Right lobe of liver (tissue), 6 donors: ENCODE results near the gene MYZAP. TPM values are rescaled to one million over a fixed set of nuclear protein-coding genes. Genes with fewer than 3 reads are reported as not detected.

Experiments used
- ATAC-seq, 4 donors: fragments of 200-7000 bp; cut with Tn5 transposase; one replicate each; pipeline ENCODE4 v1.9.1; 2020; ENCODE audit warnings: mild to moderate bottlenecking in 4 of 4, moderate library complexity in 4 of 4
- DNase-seq, 3 donors: peaks; one replicate each; pipeline ENCODE4 v3.0.0-alpha.2; 2020
- H3K27ac ChIP-seq, 3 donors: fragments of 200-600 bp; one replicate each; pipeline ENCODE4 v1.8.0; 2022
- H3K27me3 ChIP-seq, 2 donors: fragments of 200-600 bp; one replicate each; pipeline ENCODE4 v1.8.0; 2022
- H3K36me3 ChIP-seq, 4 donors: fragments of 200-600 bp; sonication (generic) in 1 of 4; one replicate each; pipeline versions ENCODE4 v1.5.1 to v1.8.0; 2017 to 2022; ENCODE audit warnings: control low read depth in 1 of 4
- H3K4me1 ChIP-seq, 4 donors: fragments of 200-600 bp; sonication (generic) in 1 of 4; one replicate each; pipeline versions ENCODE4 v1.5.1 to v1.8.0; 2017 to 2022; ENCODE audit warnings: control low read depth in 1 of 4
- H3K4me3 ChIP-seq, 3 donors: fragments of 200-600 bp; one replicate each; pipeline ENCODE4 v1.8.0; 2022
- H3K9me3 ChIP-seq, 4 donors: fragments of 200-600 bp; sonication (generic) in 1 of 4; one replicate each; pipeline versions ENCODE4 v1.5.1 to v1.8.0; 2017 to 2022; ENCODE audit warnings: control low read depth in 1 of 4
- CTCF ChIP-seq, 4 donors: fragments of 200-600 bp in 3 of 4; fragments of 450-650 bp in 1 of 4; IDR thresholded peaks; one replicate each; pipeline versions ENCODE4 v1.5.1 to v1.8.0; 2016 to 2022; ENCODE audit warnings: antibody characterized with exemption in 4 of 4, mild to moderate bottlenecking in 2 of 4
- POLR2A ChIP-seq: fragments of 450-650 bp; IDR thresholded peaks from one replicate; pipeline ENCODE4 v1.6.1; 2017; ENCODE audit warnings: antibody characterized with exemption, mild to moderate bottlenecking
- WGBS: methylation state at CpG from one replicate; pipeline ENCODE4 v1.1.6; 2018; ENCODE audit warnings: low coverage, low lambda C conversion rate; ENCODE audit not compliant: insufficient coverage; ENCODE audit errors: missing lambda C conversion rate; 5-methylcytosine and 5-hydroxymethylcytosine counted together
- intact Hi-C, 2 donors: fragments of 100-400 bp; cut with DNase I; formaldehyde crosslinking; loops; one replicate each; pipeline versions ENCODE4 v1.11.2 to v1.14.1; 2022
- total RNA-seq, 6 experiments: library from RNA; depleted of rRNA in 2 of 6; stranded (reverse); fragments of >200 nt in 2 of 6; fragmentation: NEBNext Ultra II Directional in 3 of 6; extraction: Animal tissue kit (Norgen Biotek cat#: 25700) in 3 of 6; gene quantifications; one replicate each; pipeline versions ENCODE4 v1.1.0 to v1.2.4, GENCODE V29; 2016 to 2023
- donor health status: DM: no; HTN: yes; CAD: no.
- donor health status: DM: no; HTN: no; CAD: no.
- donor health status: DM: no; HTN: no; CAD: no.
- donor health status: DM: no; HTN: yes; CAD: no.
- donor health status: DM: no; HTN: yes; CAD: no.

The MYZAP gene
- total RNA-seq, 6 experiments from 2014 or later, result 0.24 to 0.65 (median 0.61) TPM; not detected in 2

DNA sequence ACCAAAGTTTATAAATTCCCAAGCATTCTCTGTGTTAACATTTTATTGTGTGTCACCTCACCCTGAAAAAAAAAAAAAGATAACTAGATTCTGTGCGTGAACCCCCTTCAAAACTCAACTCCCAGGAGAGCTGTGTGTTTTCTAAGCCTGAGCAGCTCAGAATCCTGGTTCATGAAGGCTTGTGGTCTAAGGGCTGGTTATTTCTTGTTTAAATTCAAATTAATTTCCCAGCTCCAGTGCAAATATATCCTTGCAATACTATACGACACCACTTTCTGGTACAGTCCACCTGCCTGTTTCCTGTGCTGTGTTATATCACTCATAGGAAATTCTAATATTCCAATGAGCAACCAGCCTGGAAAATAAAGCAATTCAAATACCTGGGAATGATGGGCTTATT lies 23.4 kb upstream of the MYZAP start:
- WGBS, result 96% methylated on average over 2 of the region's 2 CpGs
- no peaks in the 10 kb centered on the region for H3K9me3 ChIP-seq
- intact Hi-C loops, result no loop called here

GRCh38 chr15:57570340-57570739 lies 21.4 kb upstream of the MYZAP start:
- Histone ChIP-seq H3K27ac (no peak overlapping the region), H3K9me3 (no peaks in the 10 kb centered on the region), H3K4me1 (no peaks in the 10 kb centered on the region), H3K27me3 (no peaks in the 10 kb centered on the region), H3K4me3 (no peak overlapping the region), H3K36me3 (no peaks in the 10 kb centered on the region)
- TF ChIP-seq CTCF (IDR thresholded peaks at IDR 0.05) (no peak), POLR2A (no peak)
- ATAC-seq, result no peak
- WGBS, result 64% methylated on average over 2 of the region's 2 CpGs
- intact Hi-C loops, result no loop called here
- DNase-seq, result no peak

More for the DNA sequence above, 23.4 kb upstream of the MYZAP start:
- ATAC-seq (no peak), DNase-seq (no peak)
- Histone ChIP-seq H3K4me3 (no peak overlapping the region), H3K27me3 (no peaks in the 10 kb centered on the region), H3K27ac (no peak overlapping the region), H3K4me1 (no peaks in the 10 kb centered on the region), H3K36me3 (no peaks in the 10 kb centered on the region)
- TF ChIP-seq CTCF (IDR thresholded peaks at IDR 0.05), result no peak
- TF ChIP-seq POLR2A, result no peak

GRCh38 chr15:57570994-57571393 lies 20.7 kb upstream of the MYZAP start:
- Histone ChIP-seq H3K36me3 (no peaks in the 10 kb centered on the region), H3K27ac (no peak overlapping the region), H3K9me3 (no peaks in the 10 kb centered on the region), H3K4me3 (no peak overlapping the region), H3K4me1 (no peaks in the 10 kb centered on the region), H3K27me3 (no peaks in the 10 kb centered on the region)
- no peak for TF ChIP-seq POLR2A
- TF ChIP-seq CTCF (IDR thresholded peaks at IDR 0.05), result no peak
- no peak for DNase-seq
- peak in 1 of 4 donors; percentile 49 for ATAC-seq
- WGBS, result 74% methylated on average over 3 of the region's 3 CpGs
- intact Hi-C loops, result no loop called here

DNA sequence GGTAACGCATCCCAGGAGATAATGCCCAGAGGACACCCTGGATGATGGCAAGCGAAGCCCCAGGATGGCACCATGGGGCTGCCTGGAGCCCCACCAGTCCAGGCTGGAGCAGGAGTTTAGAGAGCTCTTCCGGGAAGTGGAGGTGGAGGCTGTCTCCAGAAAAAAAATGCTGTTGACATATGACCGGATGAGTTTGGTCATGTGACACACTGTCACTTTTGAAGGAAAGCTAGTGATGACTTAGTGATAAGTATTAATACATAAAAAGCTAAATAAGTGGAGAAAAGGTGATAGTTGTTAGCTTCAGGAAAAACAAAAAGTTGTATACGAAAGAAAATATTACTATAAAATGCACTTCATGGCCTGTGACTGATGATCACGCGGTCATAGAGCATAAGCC lies 20.0 kb upstream of the MYZAP start:
- 78% methylated on average over 7 of the region's 7 CpGs for WGBS
- Histone ChIP-seq H3K4me3 (no peak overlapping the region), H3K9me3 (no peaks in the 10 kb centered on the region), H3K27me3 (no peaks in the 10 kb centered on the region), H3K27ac (no peak overlapping the region), H3K36me3 (no peaks in the 10 kb centered on the region), H3K4me1 (no peaks in the 10 kb centered on the region)
- TF ChIP-seq CTCF (IDR thresholded peaks at IDR 0.05) (no peak), POLR2A (no peak)
- no peak for DNase-seq
- no peak for ATAC-seq
- intact Hi-C loops, result no loop called here

DNA sequence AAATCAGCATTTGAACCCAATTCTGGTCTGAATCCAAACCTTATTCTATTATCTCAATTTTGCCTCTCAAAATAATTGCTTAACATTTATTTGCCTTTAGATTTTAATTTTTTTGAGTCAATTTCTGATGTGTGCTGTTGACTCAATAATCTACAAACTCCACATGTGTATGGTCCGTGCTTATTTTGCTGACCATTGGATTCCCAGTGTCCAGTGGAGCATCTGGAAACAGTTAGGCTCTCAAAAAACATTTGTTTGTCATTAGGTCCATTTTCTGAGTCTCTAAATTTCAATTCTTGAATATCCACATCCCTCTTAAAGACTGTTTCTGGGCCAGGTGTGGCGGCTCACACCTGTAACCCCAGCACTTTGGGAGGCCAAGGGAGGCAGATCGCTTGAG lies 19.2 kb upstream of the MYZAP start:
- Histone ChIP-seq H3K36me3 (no peaks in the 10 kb centered on the region), H3K4me3 (no peak overlapping the region), H3K27me3 (no peaks in the 10 kb centered on the region), H3K9me3 (no peaks in the 10 kb centered on the region), H3K4me1 (no peaks in the 10 kb centered on the region), H3K27ac (no peak overlapping the region)
- ATAC-seq (no peak), DNase-seq (no peak)
- TF ChIP-seq CTCF (IDR thresholded peaks at IDR 0.05) (no peak), POLR2A (no peak)
- 76% methylated on average over 3 of the region's 3 CpGs for WGBS
- intact Hi-C loops, result no loop called here
